ENCODE data around the gene SLC39A11.

SLC39A11 gene

DNA sequence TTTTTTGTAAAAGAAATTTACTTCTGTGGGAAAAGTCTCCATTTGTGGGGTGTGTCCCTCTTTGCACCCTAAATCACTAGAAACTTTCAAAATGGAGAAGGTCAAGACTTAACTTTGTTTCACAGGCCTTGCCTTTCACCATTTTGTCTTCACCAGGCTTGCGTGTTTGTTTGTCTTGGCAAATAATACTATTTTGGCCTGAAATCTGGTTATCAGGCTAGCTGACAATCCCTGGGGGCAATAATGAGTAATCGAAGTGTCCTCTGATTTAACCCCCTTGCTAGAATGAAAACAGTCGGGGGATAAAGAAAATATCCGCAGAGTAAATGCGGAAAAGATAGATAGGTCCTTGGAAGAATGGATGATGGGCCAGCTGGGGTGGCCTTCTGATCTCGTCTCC lies 34.5 kb downstream of the SLC39A11 start:
- intact Hi-C loops (cut with DNase I) = no loop called here
- DNase-seq = no peak

DNA sequence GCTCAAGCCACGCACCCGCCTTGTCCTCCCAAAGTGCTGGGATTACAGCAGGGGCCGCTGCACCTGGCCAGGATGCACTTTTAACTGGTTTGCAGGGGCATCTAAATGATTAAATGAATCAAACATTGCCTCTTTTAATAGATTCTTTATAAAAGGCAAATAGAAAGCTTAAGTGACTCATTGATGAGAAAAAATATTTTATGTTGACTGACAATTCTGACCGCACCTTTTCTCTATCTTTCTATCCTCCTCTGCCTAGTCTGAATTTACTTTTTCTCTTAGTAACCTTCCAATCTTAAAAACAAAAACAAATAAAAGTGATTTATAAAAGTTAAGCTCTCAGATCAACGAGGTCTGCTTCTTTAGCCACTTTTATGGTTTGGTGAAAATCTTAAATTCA lies 35.3 kb downstream of the SLC39A11 start:
- no peak for DNase-seq
- intact Hi-C loops (cut with DNase I) = no loop called here

DNA sequence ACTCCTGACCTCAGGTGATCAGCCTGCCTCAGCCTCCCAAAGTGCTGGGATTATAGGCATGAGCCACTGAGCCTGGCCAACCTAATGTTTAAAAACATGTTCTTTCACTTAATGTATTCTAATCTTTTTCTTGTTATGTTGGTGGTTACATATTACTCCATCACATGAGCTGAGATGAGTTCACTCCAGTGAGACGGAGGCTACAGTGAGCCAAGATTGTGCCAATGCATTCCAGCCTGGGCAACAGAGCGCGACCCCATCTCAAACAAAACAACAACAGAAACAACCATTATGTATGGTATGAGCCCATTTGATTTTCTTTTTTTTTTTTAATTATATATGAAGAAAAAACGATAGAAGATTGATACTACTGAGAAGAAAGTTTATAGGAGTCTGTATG lies 39.6 kb downstream of the SLC39A11 start:
- intact Hi-C loops (cut with DNase I) = no loop called here
- no peak for DNase-seq

DNA sequence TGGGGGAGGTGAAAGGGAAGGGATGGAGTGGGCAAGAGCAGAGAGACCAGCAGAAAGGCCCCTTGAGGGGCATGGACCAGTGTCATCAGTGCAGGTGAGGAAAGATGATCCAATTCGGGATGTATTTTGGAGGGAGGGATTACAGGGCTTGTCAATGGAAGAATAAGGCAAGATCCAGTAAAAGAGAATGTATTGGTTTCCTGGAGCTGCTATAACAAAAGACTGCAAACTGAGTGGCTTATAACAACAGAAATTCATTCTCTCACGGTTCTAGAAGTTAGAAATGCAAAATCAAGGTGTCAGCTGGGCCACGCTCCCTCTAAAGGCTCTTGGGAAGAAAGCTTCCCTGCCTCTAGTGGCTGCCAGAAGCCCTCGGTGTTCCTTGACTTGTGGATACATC lies 41.7 kb downstream of the SLC39A11 start:
- intact Hi-C loops (cut with DNase I) = no loop called here
- no peak for DNase-seq

DNA sequence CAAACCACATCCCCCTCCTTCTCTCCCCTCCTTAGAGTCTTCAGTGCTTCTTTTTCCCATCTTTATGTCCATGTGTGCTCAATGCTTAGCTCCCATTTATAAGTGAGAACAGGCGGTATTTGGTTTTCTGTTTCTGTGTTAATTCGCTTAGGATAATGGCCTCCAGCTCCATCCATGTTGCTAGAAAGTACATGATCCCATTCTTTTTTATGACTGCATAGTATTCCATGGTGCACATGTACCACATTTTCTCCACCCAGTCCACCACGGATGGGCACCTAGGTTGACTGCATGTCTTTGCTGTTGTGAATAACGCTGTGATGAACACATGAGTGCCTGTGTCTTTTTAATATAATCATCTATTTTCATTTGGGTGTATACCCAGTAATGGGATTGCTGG lies 44.3 kb downstream of the SLC39A11 start:
- intact Hi-C loops (cut with DNase I) = no loop called here
- no peak for DNase-seq

DNA sequence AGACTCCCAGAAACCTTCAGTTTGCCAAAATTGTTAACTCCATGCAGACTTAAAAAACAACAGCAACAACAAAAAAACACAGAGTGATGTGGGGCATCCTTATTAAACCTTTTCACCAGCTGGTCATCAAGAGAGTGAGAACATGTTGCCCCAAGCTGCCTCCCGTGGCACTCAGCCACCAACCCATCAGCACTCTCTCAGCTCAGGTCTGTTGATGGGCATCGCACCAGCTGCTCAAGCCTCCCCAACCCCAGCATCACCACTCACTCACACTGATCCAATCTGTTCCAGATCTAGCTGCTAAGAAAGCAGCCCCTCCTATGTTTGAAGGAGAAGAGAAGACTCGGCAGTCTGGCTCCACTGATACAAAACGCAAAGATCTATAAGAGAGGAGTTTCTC lies 46.8 kb downstream of the SLC39A11 start:
- intact Hi-C loops (cut with DNase I) = no loop called here

DNA sequence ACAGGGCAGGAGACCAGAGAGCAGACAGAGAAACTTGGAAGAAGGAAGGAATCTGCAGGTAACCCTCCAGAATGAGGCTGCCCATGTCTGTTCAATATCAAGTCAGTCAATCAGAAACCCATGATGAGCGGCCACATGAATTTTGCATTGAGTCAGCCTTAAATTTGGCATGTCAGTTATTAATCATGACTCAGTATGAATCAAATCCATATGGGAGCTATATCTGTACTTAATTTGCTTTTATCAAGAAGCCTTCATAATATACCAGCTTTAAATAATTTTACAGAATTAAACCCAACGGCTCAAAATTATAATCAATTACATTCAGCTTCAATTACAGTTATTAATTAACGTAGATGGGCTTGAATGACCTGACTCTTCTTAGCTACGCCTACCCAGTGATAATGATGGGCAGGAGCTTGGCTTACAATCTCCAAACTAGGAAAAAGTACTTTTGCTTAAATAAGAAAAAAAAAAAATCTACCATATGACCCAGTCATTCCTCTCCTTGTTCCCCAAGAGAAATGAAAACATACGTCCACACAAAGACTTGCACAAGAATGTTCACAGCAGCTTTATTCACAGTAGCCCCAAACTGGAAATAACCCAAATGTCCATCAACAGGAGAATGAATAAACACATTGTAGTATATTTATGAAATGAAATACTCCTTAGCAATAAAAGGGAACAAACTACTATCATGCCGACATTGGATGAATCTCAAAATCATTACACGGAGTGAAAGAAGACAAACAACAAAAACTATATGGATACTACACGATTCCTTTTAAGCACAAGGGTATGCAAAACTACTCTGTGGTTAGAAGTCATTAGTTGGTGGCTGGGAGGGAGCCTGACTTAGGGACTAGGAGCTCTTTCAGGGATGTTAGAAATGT lies 48.6 kb downstream of the SLC39A11 start:
- intact Hi-C loops (cut with DNase I) = no loop called here
- DNase-seq = no peak

More for the DNA sequence above, 46.8 kb downstream of the SLC39A11 start:
- DNase-seq = peak in 1 of 42 donors; percentile 8

DNA sequence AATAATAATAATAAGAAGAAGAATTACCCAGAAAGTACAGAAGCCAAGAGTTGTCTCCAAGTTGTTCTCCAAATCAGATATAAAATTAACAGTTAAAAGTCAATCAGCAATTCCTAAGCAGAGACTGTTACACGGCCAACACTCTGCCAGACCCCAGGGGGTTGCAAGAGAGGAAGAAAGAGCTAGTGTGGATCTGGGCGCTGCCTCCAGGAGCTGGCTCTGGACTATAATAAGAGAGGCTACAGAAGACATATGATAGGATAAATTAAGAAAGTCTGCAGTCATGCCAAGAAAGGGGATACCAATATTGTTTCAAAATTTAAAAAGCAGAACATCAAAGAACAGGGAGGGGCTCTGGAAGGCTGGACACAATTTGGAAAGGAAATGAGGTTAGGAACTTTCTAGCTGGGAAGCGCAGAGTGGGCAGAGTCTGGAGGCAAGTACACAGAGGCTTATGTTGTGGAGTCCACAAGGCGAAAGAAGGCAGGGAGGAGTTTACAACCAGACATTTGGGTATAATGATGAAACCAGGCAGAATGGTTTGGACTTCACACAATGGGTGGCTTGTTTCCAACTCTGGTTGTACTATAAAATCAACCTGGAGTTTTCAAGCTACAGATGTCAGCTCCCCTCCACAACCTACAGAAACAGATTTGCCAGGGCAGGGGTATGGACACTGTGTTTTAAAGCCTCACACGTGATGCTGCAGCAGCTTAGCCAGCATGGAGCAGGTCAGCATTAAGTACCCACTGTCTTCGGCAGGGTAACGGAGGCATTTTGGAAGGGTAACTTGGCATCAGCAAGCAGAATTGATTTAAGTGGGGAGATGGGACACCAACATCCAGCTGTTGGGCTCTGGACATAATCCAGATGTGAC lies 49.4 kb downstream of the SLC39A11 start:
- peak in 4 of 42 donors; percentile 10 to 46 (median 13) for DNase-seq
- intact Hi-C loops (cut with DNase I) = no loop called here

DNA sequence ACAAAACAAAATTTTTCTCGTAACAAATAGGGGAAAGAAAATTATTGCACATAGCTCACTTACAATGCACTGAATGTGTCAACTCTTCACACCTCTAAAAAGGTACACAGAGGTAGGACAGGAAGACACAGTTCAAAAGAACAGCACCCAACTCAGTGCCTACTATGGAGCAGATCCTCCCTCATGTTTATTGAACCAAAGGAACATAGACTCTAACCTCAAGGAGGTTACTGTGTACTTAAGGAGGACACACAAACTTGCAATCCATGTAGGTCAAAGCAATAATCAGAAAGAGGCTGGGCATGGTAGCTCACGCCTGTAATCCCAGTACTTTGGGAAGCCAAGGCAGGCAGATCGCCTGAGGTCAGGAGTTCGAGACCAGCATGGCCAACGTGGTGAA lies 50.3 kb downstream of the SLC39A11 start:
- intact Hi-C loops (cut with DNase I) = no loop called here
- DNase-seq = no peak

DNA sequence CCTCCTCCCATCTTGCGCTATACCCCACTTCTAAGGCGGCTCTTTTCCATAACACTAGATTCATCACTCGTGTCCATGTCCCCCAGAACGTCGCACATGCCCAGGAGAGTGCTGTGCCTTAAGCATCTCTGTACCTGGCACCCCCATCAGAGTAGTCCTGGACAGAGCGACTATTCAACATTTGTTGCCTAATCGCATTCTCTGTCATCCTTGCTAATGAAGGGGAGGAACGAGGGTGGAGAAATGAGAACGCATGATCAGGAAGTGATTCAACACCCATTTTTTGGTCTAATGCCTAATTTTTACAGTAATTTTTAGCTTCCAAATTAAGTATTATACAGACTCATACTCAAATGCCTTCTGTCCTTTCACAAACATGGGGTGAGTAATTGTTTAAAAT lies 53.2 kb downstream of the SLC39A11 start:
- DNase-seq = peak in 1 of 42 donors; percentile 1
- intact Hi-C loops (cut with DNase I) = no loop called here

DNA sequence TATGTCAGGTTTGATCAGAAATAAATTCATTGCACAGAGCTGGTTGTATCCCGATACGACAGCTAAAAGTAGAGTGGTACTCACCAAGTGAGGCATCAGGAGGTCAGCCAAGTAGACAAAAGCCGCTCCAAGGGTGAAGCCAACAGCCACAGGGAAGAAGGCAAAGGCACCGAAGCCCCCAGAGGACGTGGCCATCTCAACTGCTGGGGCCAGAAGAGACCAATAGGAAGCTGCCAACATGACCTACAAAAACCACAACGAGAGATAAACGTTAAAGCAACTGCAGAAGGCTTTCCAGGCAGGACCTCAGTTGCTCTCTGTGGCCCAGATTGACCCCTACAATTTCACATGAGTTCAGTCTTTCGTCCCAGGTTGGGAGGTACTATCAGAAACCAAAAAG lies 61.0 kb downstream of the SLC39A11 start:
- intact Hi-C loops (cut with DNase I) = no loop called here
- DNase-seq = no peak

DNA sequence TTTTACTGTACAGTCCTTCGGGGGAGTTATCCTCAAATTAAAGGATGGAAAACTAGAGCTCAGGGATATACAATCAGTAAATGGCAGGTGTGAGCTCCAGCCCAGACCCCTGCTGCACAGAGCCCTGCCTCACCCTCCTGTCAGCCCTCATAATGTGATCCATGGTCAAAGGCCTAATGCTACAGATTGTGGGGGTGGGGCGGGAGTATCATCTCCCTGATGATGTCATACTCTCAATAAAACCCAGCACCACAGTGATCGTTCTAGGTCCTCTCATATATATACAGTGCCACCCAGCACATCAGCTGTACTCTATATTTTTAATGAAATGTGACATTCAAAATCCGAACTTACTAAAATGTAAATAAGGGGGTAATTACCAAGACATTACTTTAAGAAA lies 61.5 kb downstream of the SLC39A11 start:
- intact Hi-C loops (cut with DNase I) = no loop called here
- DNase-seq = no peak

DNA sequence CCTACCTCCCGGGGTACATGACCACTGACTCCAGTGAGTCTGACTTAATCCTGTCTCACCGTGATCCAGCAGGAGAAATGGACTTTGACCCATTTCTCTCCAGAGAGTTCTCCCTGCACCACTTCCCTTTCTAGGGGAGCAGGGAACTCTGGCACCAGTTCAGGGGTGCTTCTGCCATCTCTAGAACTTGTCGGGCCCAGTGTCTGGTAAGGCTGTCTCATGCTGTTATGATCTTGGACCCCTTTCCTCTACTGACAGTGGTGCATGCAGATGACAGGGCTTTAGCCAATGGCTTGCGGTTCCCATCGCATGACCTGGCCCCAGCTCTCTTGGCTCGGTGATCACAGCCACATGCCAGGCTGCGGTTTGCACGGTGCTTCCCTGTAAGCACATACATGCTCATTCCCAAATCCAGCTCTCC lies 62.0 kb downstream of the SLC39A11 start:
- intact Hi-C loops (cut with DNase I) = no loop called here
- DNase-seq = no peak

DNA sequence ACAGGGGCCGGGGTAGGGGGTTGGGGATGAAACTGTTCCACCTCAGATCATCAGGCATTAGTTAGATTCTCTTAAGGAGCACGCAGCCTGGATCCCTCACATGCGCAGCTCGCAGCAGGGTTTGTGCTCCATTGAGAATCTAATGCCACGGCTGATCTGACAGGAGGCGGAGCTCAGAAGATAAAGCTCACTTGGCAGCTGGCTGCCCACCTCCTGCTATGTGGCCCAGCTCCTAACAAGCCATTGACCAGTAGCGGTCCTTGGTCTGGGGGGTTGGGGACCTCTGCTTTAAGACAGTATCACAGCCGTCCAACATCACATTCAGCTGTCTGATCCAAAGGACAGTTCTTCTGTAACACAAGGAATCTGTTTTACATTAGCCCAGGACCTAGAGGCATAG lies 62.5 kb downstream of the SLC39A11 start:
- no peak for DNase-seq

DNA sequence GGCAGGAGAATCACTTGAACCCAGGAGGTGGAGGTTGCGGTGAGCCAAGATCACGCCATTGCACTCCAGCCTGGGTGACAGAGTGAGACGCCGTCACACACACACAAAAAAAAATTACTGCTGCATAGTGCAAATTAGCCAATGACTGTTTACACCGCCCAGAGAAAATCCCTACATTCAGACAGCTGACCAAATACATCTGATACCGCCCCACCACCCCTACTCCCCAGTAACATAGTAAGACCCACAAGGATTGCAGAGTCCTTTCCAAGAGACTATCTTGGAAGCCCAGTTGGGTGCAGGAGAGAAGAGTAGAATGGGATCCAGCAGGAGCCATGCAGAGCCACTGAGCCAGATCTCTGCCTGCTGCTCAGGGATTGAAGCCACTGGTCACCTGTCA lies 63.5 kb downstream of the SLC39A11 start:
- intact Hi-C loops (cut with DNase I) = no loop called here
- DNase-seq = no peak

More for the DNA sequence above, 62.5 kb downstream of the SLC39A11 start:
- intact Hi-C loops (cut with DNase I) = no loop called here

DNA sequence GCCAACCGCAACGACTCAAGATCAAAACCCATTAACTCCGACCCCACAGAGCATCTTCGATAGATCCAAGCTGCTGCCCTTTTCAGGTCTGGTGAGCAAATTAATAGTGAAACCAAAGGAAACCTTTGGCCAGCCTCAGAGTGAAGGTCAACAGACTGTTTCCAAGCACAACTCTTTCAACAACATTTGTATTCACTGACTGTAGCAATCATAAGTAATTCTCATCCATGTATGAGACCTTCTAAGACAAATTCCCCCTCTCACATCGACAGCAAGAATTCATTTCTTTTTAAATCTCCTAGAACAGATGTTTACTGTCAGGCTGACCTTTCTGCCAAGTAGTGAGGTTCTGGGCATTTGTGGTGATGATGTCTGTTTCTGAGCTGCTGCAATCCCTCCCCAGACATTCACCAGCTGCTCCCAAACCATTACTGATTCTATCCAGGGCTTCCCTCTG lies 64.2 kb downstream of the SLC39A11 start:
- intact Hi-C loops (cut with DNase I) = no loop called here
- DNase-seq = no peak

DNA sequence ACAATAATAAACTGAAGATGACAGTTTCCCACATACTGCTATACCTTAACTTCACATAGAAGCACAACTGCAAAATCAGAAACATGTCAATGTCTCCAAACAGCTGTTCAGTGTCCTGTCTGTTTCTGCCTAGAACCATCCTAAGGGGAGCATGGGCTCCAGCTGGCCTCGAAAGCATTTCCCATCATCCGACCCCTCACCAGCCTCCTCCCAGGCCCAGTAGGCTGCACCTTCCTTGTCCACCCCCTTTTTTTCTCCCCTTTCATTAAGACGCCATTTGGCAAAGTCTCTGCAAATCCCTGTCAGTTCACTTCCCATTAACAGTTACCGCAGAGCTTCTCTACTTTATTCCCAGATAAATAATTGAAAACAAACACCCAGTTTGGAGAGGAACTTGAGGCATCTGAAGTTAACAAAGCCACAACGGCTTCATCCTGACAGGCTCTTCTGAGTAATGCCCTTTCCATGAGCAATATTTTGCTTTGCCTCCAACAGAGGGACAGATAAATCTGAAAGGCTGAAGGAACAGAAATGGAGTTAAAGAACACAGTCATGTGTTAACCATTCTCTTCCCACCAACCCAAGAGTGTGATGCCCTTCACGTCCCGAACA lies 65.3 kb downstream of the SLC39A11 start:
- DNase-seq = no peak
- intact Hi-C loops (cut with DNase I) = no loop called here

DNA sequence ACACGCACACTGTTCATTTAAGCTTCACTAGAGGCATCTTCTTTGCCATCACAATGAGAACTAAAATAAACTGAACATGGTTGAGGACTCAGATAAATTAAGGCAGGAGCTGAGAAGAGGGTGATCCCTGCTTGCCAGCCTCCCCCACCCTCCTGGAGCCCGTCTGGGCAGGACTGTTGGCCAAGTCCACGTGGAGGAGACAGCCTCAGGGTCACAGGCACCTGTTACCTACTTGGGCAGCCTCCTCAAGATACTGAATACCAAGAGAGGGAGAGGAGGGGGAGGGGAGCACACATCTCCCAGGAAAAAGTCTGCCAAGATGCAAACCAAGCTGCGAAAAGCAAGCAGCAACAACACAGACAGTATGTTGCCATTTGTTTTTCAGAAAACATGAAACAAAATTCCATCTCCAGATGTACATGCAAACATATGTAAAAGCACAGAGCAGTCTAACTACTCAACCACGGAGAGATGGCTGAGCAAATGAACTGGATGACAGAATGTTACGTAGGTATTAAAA lies 67.4 kb downstream of the SLC39A11 start:
- intact Hi-C loops (cut with DNase I) = no loop called here
- no peak for DNase-seq

DNA sequence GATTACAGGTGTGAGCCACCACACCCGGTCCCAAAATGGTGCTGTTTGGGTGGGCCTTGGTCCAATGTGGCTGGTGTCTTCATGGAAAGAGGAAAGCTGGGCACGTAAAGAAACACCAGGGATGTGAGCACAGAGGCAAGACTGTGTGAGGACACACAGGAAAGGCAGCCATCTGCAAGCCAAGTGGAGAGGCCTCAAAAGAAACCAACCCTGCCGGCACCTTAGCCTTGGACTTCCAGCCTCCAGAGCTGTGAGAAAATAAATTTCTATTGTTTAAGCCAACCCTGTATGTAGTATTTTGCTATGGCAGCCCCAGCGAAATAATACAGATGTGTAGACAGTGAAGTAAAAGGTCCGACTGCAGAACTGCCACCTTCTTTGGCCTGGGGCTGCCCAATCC lies 68.7 kb downstream of the SLC39A11 start:
- intact Hi-C loops (cut with DNase I) = no loop called here
- DNase-seq = no peak

DNA sequence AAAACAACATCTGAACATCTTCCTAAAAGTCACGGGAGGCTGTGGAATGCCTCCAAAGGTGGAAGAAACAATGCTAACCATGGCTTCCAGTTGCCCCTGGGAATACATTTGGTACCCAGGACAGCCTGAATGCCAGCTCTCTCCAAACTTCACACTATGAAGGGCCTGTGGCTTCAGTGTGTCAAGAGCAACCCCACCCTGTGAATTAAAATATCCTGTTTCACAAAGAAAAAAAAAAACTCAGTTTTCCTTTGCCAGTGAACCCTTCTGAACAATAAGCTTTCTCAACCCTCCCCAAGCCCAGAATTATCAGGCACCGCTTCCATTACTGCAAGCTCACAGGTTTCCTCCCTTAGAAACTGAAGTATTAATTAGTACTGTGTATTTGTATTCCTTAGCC lies 69.8 kb downstream of the SLC39A11 start:
- intact Hi-C loops (cut with DNase I) = no loop called here
- no peak for DNase-seq

Measured in head of caudate nucleus (tissue), 42 donors.